MV-4-11 (cell line): ENCODE measurements around the gene ZNF883.
"Not testable (repeated sequence)": the region's sequence is repeated elsewhere in the genome, so short reads cannot be mapped to it uniquely, and the experiment has no call there.

Source experiments
- DNase-seq: peaks from one replicate; lab custom pipeline; 2025; lab: John Stamatoyannopoulos, UW

ZNF883 gene

DNA sequence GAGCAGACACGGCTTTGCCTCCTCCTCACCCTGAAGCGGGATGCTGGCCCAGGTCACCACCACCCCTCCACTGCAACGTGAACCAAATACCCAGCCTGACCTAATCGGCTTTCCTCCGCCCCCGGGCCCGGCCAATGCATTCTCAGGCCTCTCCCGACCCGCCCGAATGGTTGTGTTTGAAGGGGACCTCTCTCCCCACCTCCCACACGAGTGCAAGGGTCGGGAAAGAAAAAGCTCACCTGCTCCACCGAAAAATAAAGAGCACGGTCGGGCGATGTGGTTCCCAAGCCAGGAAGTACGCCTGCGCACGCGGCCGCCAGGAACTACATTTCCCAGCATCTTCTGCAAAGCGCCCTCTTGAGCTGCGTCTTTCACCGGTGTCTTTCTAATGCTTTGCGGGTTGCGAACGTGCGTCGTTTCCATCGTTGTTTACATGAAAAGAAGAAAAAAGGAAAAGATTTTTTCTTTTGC, at the start of gene ZNF883:
Gene ZNF883 (minus strand): TSS at position 282 of the 471 bp plus-strand sequence.
- DNase-seq = peak; percentile 24

DNA sequence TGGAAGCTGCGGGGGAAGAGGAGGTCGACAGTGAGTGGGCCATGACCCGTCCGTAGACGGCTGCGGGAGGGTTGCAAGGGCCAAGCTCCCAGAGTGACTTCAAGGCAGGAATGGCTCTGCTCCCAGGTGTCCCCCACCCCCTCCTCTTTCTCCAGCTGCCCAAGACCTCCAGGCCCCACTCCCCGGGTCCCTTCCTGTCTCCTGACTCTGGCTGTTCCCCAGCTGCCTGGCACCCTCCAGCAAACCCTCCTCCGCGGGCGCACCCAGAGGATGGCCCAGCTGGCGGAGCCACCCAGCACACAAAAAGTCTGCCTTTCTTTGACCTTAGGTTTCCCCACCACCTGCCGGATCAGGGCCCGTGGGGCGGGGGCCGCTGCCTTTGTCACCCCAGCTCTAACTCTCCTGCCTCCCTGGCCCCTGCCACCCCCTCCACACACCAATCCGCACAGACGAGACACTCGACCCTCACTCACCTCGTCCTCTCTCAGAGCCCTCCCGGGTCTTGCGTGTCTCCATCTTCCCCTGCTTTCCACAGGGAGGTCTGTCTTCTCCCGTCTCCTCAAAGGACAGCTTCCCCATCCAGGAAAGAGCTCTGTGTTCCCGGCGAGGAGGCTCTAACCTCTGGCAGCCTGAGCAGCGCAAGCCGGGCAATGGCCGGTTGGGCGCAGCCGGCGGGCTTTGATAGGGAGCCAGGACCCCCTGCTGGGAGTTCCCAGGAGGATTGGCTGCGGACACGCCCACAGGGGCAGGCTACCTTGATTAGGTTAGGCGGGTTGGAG, 49.3 kb upstream of the ZNF883 start:
- DNase-seq = not testable (repeated sequence)

DNA sequence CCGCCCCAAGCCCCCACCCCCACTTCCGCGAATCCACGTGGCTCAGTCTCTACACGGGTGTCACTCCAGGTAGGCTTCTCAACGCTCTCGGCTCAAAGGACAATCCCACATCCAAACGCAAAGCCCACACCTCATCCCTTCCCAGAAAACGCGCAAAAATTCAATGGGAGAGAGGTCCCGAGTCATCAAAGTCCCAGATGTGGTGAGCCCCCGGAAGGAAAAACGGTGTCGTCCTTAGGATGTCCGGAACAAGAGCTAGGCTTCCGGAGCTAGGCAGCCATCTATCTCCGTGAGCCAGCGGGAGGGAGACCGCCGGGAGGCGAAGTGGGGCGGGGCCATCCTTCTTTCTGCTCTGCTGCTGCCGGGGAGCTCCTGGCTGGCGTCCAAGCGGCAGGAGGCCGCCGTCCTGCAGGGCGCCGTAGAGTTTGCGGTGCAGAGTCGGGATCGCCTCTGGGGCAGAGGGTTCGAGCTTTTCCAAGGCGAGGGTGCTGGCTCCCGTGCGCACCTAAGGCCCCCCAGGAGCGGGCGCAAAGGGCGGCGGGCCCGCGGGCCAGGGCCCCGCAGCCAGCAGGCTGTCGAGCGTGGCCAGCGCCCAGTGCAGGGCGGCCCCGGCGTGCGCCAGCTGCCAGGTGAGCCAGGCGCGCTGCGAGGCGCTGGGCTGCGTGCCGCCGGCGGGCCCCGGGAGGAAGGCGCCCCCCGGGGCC, 47.7 kb upstream of the ZNF883 start:
- DNase-seq = not testable (repeated sequence)

DNA sequence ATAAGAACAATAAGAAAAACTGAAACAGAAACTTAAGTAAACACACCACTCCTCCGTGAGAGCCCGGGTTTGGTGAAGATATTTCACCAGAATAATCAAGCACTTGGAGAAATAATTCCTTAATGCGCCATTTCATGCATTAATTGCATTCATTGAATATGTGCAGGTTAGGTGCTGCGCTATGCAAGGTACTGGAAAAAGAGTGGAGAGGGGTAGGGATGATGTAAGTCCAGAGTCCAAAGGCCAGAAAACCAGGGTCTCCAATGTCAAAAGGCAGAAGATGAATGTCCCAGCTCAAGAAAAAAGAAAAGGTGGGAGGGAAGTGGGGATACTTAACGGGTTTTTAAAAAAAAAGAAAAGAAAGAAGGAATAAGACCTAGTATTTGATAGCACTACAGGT, 45.2 kb upstream of the ZNF883 start:
- DNase-seq = no peak

DNA sequence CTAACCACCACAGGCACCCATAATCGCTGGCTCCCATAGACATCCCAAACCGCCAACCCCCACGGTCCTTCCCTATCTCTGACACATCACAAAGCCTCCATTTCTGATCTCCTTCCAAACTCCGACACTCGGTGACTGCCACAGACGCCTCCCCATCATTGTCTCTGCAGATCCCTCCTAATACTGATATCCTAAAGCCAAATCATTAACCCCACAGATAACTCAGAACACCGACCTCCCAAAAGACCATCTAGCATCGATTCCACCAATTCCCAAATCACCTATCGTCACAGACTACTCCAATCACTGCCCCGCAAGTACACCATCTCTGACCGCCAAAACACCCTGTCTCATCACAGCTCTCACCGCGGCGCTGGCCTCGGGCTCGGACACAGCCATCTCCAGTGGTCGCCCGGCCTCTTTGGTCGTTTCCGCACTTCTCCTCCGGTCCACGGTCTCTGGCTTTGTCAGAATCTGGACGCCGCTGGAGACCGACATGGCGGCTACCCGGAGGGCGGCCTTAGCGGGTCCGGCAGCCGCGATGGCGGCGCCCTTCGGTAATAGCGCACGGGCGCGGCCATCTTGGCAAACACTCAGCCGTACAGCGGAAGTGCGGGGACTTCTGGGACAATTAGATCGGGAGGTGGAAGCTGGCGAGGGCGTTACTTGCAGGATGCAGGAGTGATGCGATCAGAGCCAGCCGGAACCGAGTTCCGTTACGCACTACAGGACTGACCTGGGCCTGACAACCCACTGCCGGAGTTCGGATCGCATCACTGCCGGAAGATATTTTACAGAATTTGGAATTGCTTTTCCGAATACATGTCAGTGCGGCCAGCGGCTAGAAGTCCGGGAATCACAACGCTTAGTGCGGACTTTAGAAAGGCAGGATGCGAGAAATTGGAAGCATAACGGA, 44.5 kb upstream of the ZNF883 start, which contains the start of gene ZFP37:
Gene ZFP37 (minus strand): TSS at position 534 of the 916 bp plus-strand sequence. CDS start 36 bp downstream, at position 498.
- peak; percentile 83 for DNase-seq

DNA sequence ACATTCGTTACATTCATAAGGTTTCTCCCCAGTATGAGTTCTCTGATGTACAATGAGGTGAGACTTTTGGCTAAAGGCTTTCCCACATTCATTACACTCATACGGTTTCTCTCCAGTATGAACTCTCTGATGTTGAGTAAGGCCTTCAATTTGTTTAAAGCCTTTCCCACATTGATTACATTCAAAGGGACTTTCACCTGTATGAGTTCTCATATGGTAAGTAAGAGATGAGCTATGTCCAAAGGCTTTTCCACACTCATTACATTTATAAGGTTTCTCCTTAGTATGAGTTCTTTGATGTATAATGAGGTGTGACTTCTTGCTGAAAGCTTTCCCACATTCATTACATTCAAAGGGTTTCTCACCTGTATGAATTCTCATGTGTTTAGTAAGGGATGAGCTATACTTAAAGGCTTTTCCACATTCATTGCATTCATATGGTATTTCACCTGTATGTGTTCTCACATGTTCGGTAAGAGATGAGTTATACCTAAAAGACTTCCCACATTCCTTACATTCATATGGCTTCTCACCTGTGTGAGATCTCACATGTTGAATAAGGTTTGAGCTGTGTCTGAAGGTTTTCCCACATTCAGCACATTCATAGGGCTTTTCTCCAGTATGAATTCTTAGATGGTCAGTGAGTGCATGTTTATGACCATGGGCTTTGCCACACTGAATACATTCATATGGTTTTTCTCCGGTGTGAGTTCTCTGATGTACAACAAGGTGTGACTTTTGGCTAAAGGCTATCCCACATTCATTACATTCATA, 31.1 kb upstream of the ZNF883 start:
- DNase-seq = peak; percentile 3

DNA sequence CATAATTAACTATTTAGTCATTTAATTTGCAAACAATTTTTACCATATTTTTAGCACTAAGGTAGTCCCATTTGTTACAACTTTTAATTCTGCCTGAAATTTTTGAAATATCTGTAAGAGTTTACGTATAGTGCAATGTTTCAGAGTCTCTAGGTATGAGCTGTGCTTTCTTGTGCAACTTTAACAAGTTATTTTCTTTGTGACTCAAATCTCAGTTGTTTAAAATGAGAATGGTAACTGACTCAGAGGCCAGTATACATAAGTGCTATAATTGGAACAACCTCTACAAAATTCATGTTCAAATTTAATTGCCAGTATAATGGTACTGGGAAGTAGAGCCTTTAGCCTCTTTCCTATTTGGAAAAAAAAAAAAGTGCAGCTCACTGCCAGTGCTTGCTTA, 14.2 kb upstream of the ZNF883 start:
- DNase-seq = no peak

DNA sequence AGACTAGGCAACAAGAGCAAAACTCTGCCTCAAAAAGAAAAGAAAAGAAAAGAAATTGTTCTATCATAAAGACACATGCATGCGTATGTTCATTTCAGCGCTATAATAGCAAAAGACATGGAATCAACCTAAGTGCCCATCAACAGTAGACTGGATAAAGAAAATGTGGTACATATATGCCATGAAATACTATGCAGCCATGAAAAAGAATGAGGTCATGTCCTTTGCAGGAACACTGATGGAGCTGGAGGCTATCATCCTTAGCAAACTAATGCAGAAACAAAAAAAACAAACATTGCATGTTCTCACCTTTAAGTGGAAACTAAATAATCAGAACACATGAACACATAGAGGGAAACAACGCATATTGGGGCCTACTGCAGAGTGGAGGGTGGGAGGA, 6.3 kb upstream of the ZNF883 start:
- DNase-seq = no peak

DNA sequence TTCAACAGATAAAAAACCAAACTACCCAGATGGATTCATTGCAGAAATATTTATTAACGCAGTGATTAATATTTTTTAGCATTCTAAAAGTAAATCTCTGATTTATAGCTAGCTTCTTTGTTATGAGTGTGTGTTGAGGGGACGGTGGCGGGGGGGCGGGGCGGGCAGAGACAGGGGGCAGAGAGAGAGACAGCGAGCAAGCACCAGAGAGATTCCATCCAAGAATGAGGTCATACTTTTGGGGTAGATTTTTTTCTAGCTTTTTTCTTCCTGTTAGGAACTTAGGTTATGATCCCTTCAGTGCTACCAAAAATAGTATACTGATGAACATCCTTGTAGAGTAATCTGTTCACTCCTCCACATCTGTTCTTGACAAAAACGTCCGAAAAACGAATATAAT, 500 bp upstream of the ZNF883 start:
- no peak for DNase-seq

DNA sequence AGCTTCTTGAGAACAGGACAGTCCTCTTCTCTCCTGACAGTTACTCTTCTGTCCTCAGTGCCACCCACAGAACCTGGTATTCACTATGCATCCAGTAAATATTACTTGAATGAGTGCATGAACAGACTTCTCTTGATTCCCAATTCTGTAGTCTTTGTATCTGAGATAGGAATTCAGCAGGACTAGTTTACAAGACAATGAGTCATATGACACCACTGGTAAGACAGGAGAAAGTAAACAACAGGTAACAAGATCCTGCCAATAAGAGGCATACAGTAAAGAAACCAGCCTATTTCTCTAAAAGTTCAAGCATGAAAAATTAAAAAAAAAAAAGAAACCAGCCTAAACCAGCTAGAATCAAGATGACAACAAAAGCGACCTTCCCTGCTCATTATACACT, 6.2 kb downstream of the ZNF883 start:
- DNase-seq = no peak

DNA sequence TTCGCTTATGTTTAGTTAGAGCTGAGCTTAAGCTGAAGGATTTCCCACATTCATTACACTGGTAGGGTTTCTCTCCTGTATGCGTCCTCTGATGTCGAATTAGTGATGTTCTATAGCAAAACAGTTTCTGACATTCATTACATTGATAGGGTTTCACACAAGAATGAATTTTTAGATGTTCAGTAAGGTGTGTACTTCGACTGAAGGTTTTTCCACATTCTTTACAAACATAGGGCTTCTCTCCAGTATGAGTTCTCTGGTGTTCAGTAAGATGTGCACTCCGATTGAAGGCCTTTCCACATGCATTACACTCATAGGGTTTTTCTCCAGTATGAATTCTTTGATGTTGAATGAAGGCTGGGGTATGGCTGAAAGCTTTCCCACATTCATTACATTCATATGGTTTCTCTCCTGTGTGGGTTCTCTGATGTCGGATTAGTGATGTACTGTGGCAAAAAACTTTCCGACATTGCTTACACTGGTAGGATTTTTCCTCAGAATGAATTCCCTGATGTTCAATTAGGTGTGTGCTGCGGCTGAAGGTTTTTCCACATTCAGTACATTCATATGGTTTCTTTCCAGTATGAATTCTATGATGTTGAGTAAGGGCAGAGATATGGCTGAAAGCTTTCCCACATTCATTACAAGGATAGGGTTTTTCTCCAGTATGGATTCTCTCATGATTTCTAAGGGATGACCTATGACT, 14.6 kb downstream of the ZNF883 start:
- DNase-seq = no peak

DNA sequence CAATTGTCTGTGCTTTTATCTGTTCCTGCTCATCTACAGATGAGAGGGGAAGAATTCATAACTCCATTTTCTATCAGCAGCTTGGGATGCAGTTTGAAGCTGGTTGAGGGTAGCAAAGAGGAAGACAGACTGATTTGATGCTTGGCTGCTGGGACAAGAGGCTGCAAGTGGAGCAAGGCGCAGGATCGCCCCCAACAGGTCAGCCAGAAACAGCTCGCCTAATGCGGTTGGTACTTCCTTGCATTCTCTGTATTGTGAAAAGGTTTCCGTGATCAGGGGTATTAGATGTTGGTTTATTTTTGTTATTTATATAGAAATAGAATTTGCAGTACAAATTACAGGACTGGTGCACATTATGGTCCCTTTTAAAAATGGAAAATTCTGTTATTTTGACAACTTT, 40.6 kb downstream of the ZNF883 start:
- peak; percentile 23 for DNase-seq

DNA sequence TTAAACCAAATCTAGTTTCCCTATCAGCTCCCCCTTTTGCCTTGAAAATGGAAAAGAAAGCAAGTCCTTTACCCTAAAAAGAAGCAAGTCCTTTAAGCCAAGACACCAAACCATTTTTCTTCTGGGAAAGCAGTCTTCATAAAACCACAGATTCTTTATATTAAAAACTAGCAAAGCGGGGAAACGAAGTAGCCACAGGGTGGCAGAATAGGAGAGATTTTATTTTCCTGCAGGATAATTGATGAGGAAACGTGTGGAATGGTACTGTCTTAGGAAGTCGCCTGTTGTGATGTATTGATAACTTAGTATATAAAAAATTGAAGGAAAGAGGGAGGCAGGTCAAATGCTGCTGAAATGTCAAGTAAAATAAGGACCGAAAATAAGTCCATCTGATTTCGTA, 41.1 kb downstream of the ZNF883 start:
- no peak for DNase-seq

DNA sequence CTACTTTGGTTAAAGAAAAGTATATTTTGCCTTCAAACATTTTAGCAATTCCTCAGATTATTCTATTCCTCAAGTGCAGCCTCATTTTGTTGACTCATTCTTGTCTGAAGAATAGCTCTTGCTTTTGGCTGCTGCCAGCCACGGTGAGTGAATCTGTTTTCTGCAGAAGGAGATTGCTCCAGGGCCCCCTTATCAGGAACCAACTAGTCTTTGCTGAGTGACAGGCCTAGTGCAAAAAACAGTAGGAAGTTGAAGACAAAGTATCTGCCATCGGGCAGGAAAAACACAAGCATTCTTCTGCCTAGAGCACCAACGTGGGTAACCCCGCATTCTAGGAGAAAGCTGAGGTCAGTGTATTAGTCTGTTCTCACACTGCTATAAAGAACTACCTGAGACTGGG, 42.3 kb downstream of the ZNF883 start:
- no peak for DNase-seq

DNA sequence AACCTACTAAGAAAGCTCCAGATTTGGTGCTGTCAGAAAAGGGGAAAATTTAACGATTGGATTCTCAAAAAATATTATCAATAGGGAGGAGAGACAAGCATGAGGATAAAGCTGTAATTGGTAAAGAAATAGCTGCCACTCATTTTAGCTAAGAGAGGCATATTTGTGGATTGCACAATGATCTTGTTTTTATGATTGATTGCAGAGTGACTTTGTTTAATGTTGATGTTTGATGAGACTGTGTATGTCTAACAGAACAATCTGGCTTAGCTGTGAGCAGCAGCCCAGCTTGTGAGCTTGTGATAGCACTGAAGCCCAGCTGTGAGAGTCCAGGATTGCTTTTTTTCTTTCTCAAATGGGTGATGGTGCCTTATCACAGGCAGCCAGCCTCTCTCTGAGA, 56.4 kb downstream of the ZNF883 start:
- no peak for DNase-seq

DNA sequence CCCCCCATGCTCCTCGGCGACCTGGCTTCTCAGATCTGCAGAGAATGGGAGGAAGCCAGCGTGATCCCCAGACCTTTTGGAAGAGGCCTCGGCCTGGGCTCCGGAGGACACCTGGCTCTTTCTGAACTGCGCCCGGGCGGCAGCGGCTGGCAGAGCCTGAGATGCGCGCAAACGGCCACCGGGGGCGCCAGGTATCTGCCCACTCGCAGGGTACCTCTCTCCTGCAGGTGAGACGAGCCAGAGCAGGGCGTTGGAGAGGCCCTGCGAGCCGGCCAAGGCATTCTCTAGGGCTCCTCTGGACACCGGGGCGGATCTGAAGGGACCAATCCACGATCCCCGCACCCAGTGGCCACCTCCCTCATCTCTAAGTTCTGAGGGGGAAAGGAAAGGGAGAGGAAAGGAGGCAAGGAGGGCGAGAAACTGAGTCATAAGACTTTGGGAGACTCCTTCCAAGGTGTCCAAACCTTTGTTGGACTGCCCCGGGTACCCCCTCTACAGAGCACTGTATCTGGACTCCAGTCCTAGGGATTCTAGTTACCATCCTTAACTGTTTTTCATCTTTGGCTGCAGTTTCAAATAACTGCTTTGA, 66.3 kb downstream of the ZNF883 start:
- no peak for DNase-seq

DNA sequence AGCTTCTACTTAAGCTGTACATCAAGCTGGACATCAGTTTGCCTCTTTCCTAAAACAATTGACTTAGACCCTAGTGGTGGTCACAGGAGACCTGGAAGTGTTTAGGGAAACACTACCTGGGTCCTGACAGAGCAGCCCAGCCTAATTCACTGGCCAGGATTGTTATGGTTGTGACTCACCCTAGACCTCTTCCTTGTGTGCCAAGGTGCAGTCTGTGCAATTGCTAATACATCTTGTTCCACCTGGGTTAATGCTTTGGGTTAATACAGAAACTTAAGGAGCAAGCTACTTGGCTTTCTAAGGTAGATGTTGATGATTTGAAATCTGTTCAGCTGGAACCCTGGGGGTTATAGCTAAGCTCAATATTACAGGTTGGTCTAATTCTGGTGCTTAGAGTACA, 72.6 kb downstream of the ZNF883 start:
- DNase-seq = no peak

DNA sequence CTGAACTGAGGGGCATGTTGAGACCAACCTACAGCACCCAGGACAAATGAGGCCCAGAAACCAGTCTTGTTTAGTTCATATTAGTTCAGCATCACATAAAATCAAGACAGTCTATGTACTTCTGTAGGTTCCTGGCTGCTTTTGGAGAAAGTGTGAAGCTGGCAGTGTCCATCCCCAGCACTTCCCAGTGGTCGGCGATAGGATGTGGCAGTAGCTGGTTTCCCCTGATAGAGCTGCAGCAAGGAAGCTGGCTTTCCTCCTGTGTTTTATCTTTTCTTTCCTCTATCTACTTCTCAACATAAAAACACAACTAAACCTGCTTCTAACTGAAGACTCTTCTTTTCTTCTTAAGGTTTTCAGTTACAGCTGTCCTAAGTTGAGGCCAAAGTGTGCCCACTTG, 78.3 kb downstream of the ZNF883 start:
- no peak for DNase-seq

DNA sequence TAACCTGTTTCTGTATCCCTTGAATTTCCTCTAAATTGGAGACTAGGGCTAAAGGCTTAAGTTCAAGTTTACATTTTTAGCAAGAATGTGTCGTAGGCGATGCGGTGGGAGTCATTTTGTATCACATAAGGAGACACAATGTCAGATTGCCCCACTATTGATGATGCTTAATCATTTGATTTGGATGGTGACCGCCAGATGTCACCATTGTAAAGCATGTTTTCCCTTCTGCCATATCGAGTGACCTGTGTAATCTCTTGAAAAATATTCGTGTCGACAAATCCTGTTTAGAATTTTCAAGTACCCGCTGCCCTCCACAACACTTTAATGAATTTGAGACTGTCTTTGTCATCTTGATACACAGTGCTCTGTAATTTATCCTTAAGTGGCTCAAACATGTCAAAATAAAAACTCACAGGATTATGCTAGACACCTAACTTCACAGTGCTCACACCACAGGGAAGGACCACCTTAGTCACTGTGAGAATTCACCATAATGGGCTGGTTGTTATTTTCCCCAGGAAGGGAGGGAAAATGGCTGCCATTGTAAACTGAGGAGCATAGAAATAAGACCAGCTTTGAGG, 86.8 kb downstream of the ZNF883 start:
- peak; percentile 59 for DNase-seq

DNA sequence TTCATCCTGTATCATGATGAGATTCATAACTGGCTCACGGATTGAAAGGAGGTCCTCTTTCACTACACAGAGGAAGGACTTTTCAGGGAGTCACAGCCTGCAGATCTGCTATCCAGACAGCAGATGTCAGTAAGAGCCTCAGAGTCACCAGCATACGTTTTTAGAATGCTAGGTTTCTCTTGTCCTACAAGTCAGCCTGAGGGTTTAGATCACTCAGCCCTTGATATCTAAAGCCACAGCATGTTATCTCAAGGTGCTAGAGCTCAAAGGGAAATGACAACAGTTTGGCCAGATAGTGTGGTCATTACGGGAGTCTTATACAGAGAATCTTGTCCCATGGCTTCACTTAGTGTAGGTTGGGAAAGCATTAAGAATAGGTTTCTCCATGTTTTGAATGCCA, 90.4 kb downstream of the ZNF883 start:
- DNase-seq = peak; percentile 77
